Measurements from ENCODE around the gene CFAP20DC.

The CFAP20DC gene

DNA sequence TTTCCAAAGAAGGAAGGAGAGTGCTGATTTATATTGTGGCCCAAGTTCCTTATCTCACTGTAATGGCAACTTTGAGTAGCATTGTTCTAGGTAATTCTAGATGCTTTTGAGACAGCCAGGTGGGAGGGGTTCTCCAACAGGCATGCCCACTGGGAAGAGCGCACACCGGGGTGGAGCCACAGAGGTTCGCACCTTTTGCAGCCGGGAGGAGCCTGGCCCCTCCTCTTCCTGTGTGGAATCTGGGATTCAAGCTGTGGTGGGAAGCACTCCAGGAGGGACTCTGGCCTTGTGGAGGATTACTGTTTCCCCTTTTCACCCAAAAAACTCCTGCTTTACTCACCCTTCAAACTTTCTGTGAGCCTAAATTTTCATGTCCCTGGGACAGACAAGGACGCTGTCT, 53.1 kb downstream of the CFAP20DC start:
- Histone ChIP-seq H3K27ac (ENCODE audit: low read depth, low read length) (no peak overlapping the region), H3K4me1 (ENCODE audit: control insufficient read depth, insufficient read depth, low read length) (peaks cover 2% of the 10 kb centered on the region; the same call in 1 of the 2 replicates), H3K36me3 (ENCODE audit: control insufficient read depth, insufficient read depth, low read length) (no peaks in the 10 kb centered on the region), H3K9ac (ENCODE audit: low read depth, low read length) (no peak overlapping the region), H3K27me3 (ENCODE audit: control insufficient read depth, insufficient read depth, low read length) (no peaks in the 10 kb centered on the region), H3K9me3 (ENCODE audit: control insufficient read depth, insufficient read depth, low read length) (no peaks in the 10 kb centered on the region), H3K4me3 (ENCODE audit: low read depth, low read length) (no peak overlapping the region)

DNA sequence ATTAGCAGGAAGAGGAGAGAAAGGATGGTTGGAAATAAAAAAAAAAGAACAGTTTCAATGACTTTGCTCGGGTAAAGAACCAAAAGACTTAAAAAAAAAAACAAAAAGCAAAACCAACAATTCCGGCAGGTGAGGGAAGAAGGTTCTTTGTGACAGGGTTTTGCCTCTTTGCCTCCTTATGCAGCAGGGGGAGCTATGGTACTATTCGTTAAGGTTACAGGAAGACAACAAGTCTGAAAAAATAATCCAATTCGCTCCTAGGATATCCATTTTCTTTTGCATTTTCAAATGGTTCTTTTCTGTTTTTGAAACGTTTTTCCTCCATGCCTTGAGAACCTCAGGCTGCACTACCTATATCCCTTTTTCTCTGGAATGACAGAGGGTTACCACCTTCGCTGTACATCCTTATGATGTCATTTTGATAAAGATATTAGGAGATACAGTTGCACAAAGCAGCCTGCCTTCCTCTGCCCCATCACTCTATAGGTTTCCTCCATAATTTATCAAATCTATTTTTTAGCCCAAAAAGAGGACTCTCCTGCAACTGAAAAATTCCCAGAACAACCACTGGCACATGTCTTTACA, 55.0 kb downstream of the CFAP20DC start:
- H3K4me3 ChIP-seq (ENCODE audit: low read depth, low read length): no peak overlapping the region
- no peak overlapping the region for H3K9ac ChIP-seq (ENCODE audit: low read depth, low read length)
- H3K4me1 ChIP-seq (ENCODE audit: control insufficient read depth, insufficient read depth, low read length): peaks cover 6% of the 10 kb centered on the region; the same call in 1 of the 2 replicates
- H3K9me3 ChIP-seq (ENCODE audit: control insufficient read depth, insufficient read depth, low read length): no peaks in the 10 kb centered on the region
- no peak overlapping the region for H3K27ac ChIP-seq (ENCODE audit: low read depth, low read length)
- H3K36me3 ChIP-seq (ENCODE audit: control insufficient read depth, insufficient read depth, low read length): no peaks in the 10 kb centered on the region
- no peaks in the 10 kb centered on the region for H3K27me3 ChIP-seq (ENCODE audit: control insufficient read depth, insufficient read depth, low read length)

DNA sequence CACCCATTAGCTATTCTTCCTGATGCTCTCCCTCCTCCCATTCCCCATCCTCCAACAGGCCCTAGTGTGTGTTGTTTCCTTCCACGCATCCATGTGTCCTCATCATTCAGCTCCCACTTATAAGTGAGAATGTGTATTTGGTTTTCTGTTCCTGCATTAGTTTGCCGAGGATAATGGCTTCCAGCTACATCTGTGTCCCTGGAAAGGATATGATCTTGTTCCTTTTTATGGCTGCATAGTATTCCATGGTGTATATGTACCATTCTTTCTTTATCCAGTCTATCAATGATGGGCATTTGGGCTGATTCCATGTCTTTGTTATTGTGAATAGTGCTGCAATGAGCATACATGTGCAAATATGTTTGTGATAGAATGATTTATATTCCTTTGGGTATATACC, 56.3 kb downstream of the CFAP20DC start:
- H3K9me3 ChIP-seq (ENCODE audit: control insufficient read depth, insufficient read depth, low read length): no peaks in the 10 kb centered on the region
- H3K9ac ChIP-seq (ENCODE audit: low read depth, low read length): no peak overlapping the region
- H3K36me3 ChIP-seq (ENCODE audit: control insufficient read depth, insufficient read depth, low read length): no peaks in the 10 kb centered on the region
- H3K4me3 ChIP-seq (ENCODE audit: low read depth, low read length): no peak overlapping the region
- no peaks in the 10 kb centered on the region for H3K27me3 ChIP-seq (ENCODE audit: control insufficient read depth, insufficient read depth, low read length)
- no peak overlapping the region for H3K27ac ChIP-seq (ENCODE audit: low read depth, low read length)
- peaks cover 9% of the 10 kb centered on the region; the same call in 1 of the 2 replicates for H3K4me1 ChIP-seq (ENCODE audit: control insufficient read depth, insufficient read depth, low read length)

DNA sequence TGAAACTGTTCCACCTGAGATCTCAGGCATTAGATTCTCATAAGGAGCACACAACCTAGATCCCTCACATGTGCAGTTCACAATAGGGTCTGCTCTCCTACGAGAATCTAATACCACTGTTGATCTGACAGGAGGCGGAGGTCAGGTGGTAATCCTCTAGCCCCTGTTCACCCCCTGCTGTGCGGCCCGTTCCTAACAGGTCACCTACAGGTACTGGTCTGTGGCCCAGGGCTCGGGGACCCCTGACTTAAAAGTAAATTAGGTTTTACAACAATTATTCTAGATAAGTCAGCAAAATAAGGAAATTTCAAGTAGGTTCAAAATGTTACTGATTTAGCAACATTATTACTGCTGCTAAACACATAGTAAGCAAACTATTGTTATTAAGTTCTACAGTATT, 58.2 kb downstream of the CFAP20DC start:
- Histone ChIP-seq H3K27me3 (ENCODE audit: control insufficient read depth, insufficient read depth, low read length) (no peaks in the 10 kb centered on the region), H3K4me3 (ENCODE audit: low read depth, low read length) (no peak overlapping the region), H3K36me3 (ENCODE audit: control insufficient read depth, insufficient read depth, low read length) (no peaks in the 10 kb centered on the region)

DNA sequence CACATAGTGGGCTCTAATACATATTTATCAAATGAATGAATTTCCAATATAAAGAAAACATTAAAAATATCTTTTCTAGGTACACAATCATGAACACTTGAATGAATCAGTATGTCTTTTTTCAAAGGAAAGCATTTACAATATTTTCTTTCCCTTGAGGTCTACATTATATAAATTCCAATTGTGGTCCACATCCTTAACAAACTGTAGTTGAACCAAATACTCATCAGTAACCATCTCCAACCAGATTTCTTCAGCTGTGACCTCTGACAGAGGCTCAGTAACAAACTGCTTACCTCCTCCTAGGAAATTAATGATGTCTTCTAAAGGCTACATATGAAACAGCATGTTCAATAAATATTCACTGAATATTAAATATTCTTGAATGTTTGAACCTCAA, 58.8 kb downstream of the CFAP20DC start:
- Histone ChIP-seq H3K4me1 (ENCODE audit: control insufficient read depth, insufficient read depth, low read length) (peaks cover 9% of the 10 kb centered on the region; the same call in 1 of the 2 replicates), H3K9ac (ENCODE audit: low read depth, low read length) (no peak overlapping the region), H3K27ac (ENCODE audit: low read depth, low read length) (no peak overlapping the region), H3K9me3 (ENCODE audit: control insufficient read depth, insufficient read depth, low read length) (no peaks in the 10 kb centered on the region), H3K4me3 (ENCODE audit: low read depth, low read length) (no peak overlapping the region), H3K27me3 (ENCODE audit: control insufficient read depth, insufficient read depth, low read length) (no peaks in the 10 kb centered on the region), H3K36me3 (ENCODE audit: control insufficient read depth, insufficient read depth, low read length) (no peaks in the 10 kb centered on the region)

More for the DNA sequence above, 58.2 kb downstream of the CFAP20DC start:
- Histone ChIP-seq H3K27ac (ENCODE audit: low read depth, low read length) (no peak overlapping the region), H3K9me3 (ENCODE audit: control insufficient read depth, insufficient read depth, low read length) (no peaks in the 10 kb centered on the region), H3K4me1 (ENCODE audit: control insufficient read depth, insufficient read depth, low read length) (peaks cover 9% of the 10 kb centered on the region; the same call in 1 of the 2 replicates), H3K9ac (ENCODE audit: low read depth, low read length) (no peak overlapping the region)

DNA sequence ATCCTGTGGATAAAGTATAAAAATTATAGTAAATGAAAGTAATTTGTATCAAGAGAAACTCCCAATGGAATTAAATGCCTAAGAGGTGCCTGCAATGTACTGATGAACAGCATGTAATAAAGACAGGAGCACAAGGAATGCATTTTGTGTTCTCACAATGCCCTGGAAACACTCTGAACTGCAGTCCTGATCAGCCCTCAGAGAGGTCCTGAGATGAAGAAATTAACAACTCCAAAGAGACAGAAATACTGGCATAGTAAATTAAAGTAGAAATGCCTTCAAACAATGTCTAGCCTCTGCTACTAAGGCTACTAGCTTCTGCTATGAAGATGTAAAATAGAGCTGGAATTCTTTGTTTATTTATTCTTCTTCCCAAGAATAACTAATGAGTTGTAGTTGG, 59.9 kb downstream of the CFAP20DC start:
- Histone ChIP-seq H3K36me3 (ENCODE audit: control insufficient read depth, insufficient read depth, low read length) (no peaks in the 10 kb centered on the region), H3K4me1 (ENCODE audit: control insufficient read depth, insufficient read depth, low read length) (peaks cover 8% of the 10 kb centered on the region; the same call in 1 of the 2 replicates), H3K9me3 (ENCODE audit: control insufficient read depth, insufficient read depth, low read length) (no peaks in the 10 kb centered on the region), H3K4me3 (ENCODE audit: low read depth, low read length) (no peak overlapping the region), H3K27ac (ENCODE audit: low read depth, low read length) (no peak overlapping the region), H3K27me3 (ENCODE audit: control insufficient read depth, insufficient read depth, low read length) (no peaks in the 10 kb centered on the region), H3K9ac (ENCODE audit: low read depth, low read length) (no peak overlapping the region)

DNA sequence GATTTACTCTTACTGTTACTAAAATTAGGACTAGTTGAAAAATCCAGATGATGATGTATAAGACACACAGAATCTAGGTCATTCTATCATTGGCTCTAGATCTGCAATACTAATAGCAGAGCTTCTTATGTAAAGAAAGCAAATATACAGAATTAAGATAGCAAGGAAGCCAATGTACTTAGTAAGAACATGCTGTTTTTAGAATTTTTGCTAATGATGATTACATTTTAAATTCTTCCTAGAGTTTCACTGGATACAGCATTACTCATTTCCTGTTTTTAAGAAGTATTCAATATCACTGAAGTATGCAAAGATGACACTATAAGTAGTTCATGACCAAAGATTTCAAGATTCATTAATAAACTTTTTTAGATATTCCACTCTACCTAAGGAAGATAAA, 60.7 kb downstream of the CFAP20DC start:
- no peaks in the 10 kb centered on the region for H3K27me3 ChIP-seq (ENCODE audit: control insufficient read depth, insufficient read depth, low read length)
- H3K9ac ChIP-seq (ENCODE audit: low read depth, low read length): no peak overlapping the region
- H3K9me3 ChIP-seq (ENCODE audit: control insufficient read depth, insufficient read depth, low read length): no peaks in the 10 kb centered on the region
- H3K36me3 ChIP-seq (ENCODE audit: control insufficient read depth, insufficient read depth, low read length): no peaks in the 10 kb centered on the region
- H3K27ac ChIP-seq (ENCODE audit: low read depth, low read length): no peak overlapping the region
- no peak overlapping the region for H3K4me3 ChIP-seq (ENCODE audit: low read depth, low read length)
- H3K4me1 ChIP-seq (ENCODE audit: control insufficient read depth, insufficient read depth, low read length): peaks cover 7% of the 10 kb centered on the region; the same call in 1 of the 2 replicates

DNA sequence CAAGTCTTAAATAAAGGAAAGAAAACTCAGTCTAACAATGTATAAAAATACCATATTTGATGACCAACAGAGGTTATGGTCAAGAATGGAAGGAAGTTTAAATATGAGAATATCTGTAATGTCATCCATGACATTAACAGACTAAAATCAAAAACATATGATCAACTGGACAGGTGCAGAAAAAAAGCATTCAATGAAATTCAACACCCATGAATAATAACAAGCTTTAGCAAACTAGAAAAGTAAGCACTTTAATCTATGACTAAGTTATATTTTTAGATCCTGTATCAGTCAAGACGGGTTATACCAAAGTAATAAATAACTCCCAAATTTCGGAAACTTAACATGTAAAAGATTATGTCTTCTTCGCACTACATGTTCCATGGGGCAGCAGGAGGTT, 61.8 kb downstream of the CFAP20DC start:
- peaks cover 7% of the 10 kb centered on the region; the same call in 1 of the 2 replicates for H3K4me1 ChIP-seq (ENCODE audit: control insufficient read depth, insufficient read depth, low read length)
- H3K27ac ChIP-seq (ENCODE audit: low read depth, low read length): no peak overlapping the region
- H3K4me3 ChIP-seq (ENCODE audit: low read depth, low read length): no peak overlapping the region
- no peaks in the 10 kb centered on the region for H3K36me3 ChIP-seq (ENCODE audit: control insufficient read depth, insufficient read depth, low read length)
- no peaks in the 10 kb centered on the region for H3K9me3 ChIP-seq (ENCODE audit: control insufficient read depth, insufficient read depth, low read length)
- H3K27me3 ChIP-seq (ENCODE audit: control insufficient read depth, insufficient read depth, low read length): no peaks in the 10 kb centered on the region
- H3K9ac ChIP-seq (ENCODE audit: low read depth, low read length): no peak overlapping the region

DNA sequence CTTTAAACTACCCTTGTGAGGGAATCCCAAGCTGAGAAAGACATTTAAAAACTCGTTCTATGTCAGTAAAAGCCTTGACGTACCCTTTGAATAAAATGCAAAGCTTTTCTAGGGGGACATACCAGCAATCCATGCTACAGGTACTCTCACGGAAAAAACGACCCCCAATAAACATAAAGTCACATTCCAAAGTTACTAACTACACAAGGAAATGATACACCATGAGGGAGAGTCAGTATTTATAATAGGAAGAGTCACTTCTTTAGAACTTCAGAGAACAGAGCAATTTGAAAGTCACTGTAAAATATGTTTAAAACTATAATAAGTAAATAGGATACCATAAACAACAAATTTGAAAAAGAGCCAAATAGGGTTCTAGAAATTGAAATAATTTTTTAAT, 63.2 kb downstream of the CFAP20DC start:
- no peaks in the 10 kb centered on the region for H3K27me3 ChIP-seq (ENCODE audit: control insufficient read depth, insufficient read depth, low read length)
- no peak overlapping the region for H3K27ac ChIP-seq (ENCODE audit: low read depth, low read length)
- no peak overlapping the region for H3K9ac ChIP-seq (ENCODE audit: low read depth, low read length)
- H3K4me3 ChIP-seq (ENCODE audit: low read depth, low read length): no peak overlapping the region
- peaks cover 9% of the 10 kb centered on the region; the same call in 1 of the 2 replicates for H3K4me1 ChIP-seq (ENCODE audit: control insufficient read depth, insufficient read depth, low read length)
- H3K36me3 ChIP-seq (ENCODE audit: control insufficient read depth, insufficient read depth, low read length): no peaks in the 10 kb centered on the region
- no peaks in the 10 kb centered on the region for H3K9me3 ChIP-seq (ENCODE audit: control insufficient read depth, insufficient read depth, low read length)

DNA sequence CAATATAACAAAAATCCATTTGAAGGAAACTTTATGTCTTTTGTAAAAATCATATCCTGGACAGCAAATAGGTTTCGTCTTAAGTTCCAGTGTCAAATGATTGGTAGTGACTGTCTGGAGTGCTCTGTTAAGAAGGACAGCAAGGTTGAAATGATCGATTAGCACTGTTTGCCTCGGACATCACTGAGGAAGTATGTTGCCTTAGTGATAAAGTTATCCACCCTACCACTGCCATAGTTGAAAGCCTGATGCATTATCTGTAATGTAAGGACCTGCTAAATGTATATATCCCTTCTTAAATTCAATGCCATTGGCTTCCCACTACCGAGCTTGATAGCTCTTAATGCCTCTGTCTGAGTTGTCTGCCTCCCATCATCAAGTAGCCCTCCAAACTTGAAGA, 70.0 kb downstream of the CFAP20DC start:
- peaks cover 3% of the 10 kb centered on the region; the same call in 1 of the 2 replicates for H3K4me1 ChIP-seq (ENCODE audit: control insufficient read depth, insufficient read depth, low read length)
- H3K9me3 ChIP-seq (ENCODE audit: control insufficient read depth, insufficient read depth, low read length): no peaks in the 10 kb centered on the region
- no peaks in the 10 kb centered on the region for H3K27me3 ChIP-seq (ENCODE audit: control insufficient read depth, insufficient read depth, low read length)
- H3K4me3 ChIP-seq (ENCODE audit: low read depth, low read length): no peak overlapping the region
- no peak overlapping the region for H3K27ac ChIP-seq (ENCODE audit: low read depth, low read length)
- H3K36me3 ChIP-seq (ENCODE audit: control insufficient read depth, insufficient read depth, low read length): no peaks in the 10 kb centered on the region
- no peak overlapping the region for H3K9ac ChIP-seq (ENCODE audit: low read depth, low read length)

DNA sequence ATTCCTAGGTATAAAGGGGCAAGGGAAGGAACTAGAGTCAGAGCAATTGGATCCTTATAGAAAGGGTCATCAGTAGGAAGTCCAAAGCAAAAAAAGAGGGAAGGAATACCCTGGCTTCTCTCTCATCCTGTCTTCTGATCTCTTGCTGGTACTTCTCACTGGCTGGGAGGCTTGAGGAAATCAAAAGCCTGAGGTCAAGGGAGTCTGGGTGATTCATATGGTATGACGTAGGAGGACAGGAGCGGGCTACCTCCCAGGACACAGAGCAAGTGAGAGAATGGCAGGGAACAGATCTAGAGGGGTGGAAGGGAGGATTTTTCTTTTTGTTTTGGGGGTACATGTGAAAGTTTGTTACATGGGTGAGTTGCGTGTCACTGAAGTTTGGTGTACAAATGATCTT, 76.0 kb downstream of the CFAP20DC start:
- Histone ChIP-seq H3K9me3 (ENCODE audit: control insufficient read depth, insufficient read depth, low read length) (no peaks in the 10 kb centered on the region), H3K9ac (ENCODE audit: low read depth, low read length) (no peak overlapping the region), H3K27me3 (ENCODE audit: control insufficient read depth, insufficient read depth, low read length) (no peaks in the 10 kb centered on the region), H3K4me1 (ENCODE audit: control insufficient read depth, insufficient read depth, low read length) (no peaks in the 10 kb centered on the region), H3K27ac (ENCODE audit: low read depth, low read length) (no peak overlapping the region), H3K4me3 (ENCODE audit: low read depth, low read length) (no peak overlapping the region), H3K36me3 (ENCODE audit: control insufficient read depth, insufficient read depth, low read length) (no peaks in the 10 kb centered on the region)
